ENCODE measurements around the gene KCNIP1.

Gene KCNIP1

GRCh38 chr5:170715141-170715540 lies 211.3 kb downstream of the KCNIP1 start:
- DNase-seq (ENCODE audit: low read depth in 2 of 2): no peak

- no peak for DNase-seq (ENCODE audit: low read depth in 2 of 2)
These were observed 212.6 kb downstream of the KCNIP1 start for GRCh38 chr5:170716396-170716795.

GRCh38 chr5:170719551-170719950 lies 215.7 kb downstream of the KCNIP1 start:
- no peak for DNase-seq (ENCODE audit: low read depth in 2 of 2)

- DNase-seq (ENCODE audit: low read depth in 2 of 2): no peak
These were observed 216.4 kb downstream of the KCNIP1 start for GRCh38 chr5:170720179-170720578.

GRCh38 chr5:170720984-170721383 lies 217.2 kb downstream of the KCNIP1 start:
- DNase-seq (ENCODE audit: low read depth in 2 of 2): no peak

GRCh38 chr5:170721681-170722080 lies 217.9 kb downstream of the KCNIP1 start:
- DNase-seq (ENCODE audit: low read depth in 2 of 2): no peak

- no peak for DNase-seq (ENCODE audit: low read depth in 2 of 2)
These were observed 218.5 kb downstream of the KCNIP1 start for GRCh38 chr5:170722316-170722715.

GRCh38 chr5:170731052-170731451 lies 227.2 kb downstream of the KCNIP1 start:
- no peak for DNase-seq (ENCODE audit: low read depth in 2 of 2)

- no peak for DNase-seq (ENCODE audit: low read depth in 2 of 2)
These were observed 228.9 kb downstream of the KCNIP1 start for GRCh38 chr5:170732685-170733084.

- DNase-seq (ENCODE audit: low read depth in 2 of 2): no peak
These were observed 233.1 kb downstream of the KCNIP1 start for GRCh38 chr5:170736966-170737365.

GRCh38 chr5:170737591-170737990 lies 233.8 kb downstream of the KCNIP1 start:
- DNase-seq (ENCODE audit: low read depth in 2 of 2): no peak

GRCh38 chr5:170738840-170739239 lies 235.0 kb downstream of the KCNIP1 start:
- DNase-seq (ENCODE audit: low read depth in 2 of 2): no peak

GRCh38 chr5:170739446-170739845 lies 235.6 kb downstream of the KCNIP1 start:
- DNase-seq (ENCODE audit: low read depth in 2 of 2): no peak

GRCh38 chr5:170740551-170741205 lies 236.9 kb downstream of the KCNIP1 start:
- DNase-seq (ENCODE audit: low read depth in 2 of 2): no peak

GRCh38 chr5:170741801-170742200 lies 238.0 kb downstream of the KCNIP1 start:
- DNase-seq (ENCODE audit: low read depth in 2 of 2): no peak

- DNase-seq (ENCODE audit: low read depth in 2 of 2): no peak
These were observed 240.0 kb downstream of the KCNIP1 start for GRCh38 chr5:170743876-170744212.

- no peak for DNase-seq (ENCODE audit: low read depth in 2 of 2)
These were observed 241.8 kb downstream of the KCNIP1 start for GRCh38 chr5:170745481-170746071.

GRCh38 chr5:170746075-170746960 lies 242.5 kb downstream of the KCNIP1 start:
- DNase-seq (ENCODE audit: low read depth in 2 of 2): no peak

GRCh38 chr5:170746961-170747340 lies 243.1 kb downstream of the KCNIP1 start:
- DNase-seq (ENCODE audit: low read depth in 2 of 2): no peak

- no peak for DNase-seq (ENCODE audit: low read depth in 2 of 2)
These were observed 243.5 kb downstream of the KCNIP1 start for GRCh38 chr5:170747357-170747756.

- DNase-seq (ENCODE audit: low read depth in 2 of 2): no peak
These were observed 244.0 kb downstream of the KCNIP1 start for GRCh38 chr5:170747851-170748250.

- no peak for DNase-seq (ENCODE audit: low read depth in 2 of 2)
These were observed 245.2 kb downstream of the KCNIP1 start for GRCh38 chr5:170748951-170749471.
